A673 (cell line): ENCODE data around the gene NHLRC4.

Source experiments
- EZH2 ChIP-seq: fragments of 200-600 bp; sonication (generic); IDR thresholded peaks from 2 replicates; pipeline ENCODE4 v1.6.1; 2017; ENCODE audit warnings: borderline replicate concordance, low read depth, mild to moderate bottlenecking, mixed read lengths, antibody characterized with exemption, low read length; ENCODE audit not compliant: poor library complexity, severe bottlenecking
- TF ChIP-seq, protein P1 (sequence below): fragments of 300-800, 200-600 bp; sonication (generic); conservative IDR thresholded peaks from 2 replicates; pipeline ENCODE4 v1.5.1; 2017; ENCODE audit warnings: low read depth, mild to moderate bottlenecking, antibody characterized with exemption, low read length, moderate library complexity, mixed read lengths

DNA sequence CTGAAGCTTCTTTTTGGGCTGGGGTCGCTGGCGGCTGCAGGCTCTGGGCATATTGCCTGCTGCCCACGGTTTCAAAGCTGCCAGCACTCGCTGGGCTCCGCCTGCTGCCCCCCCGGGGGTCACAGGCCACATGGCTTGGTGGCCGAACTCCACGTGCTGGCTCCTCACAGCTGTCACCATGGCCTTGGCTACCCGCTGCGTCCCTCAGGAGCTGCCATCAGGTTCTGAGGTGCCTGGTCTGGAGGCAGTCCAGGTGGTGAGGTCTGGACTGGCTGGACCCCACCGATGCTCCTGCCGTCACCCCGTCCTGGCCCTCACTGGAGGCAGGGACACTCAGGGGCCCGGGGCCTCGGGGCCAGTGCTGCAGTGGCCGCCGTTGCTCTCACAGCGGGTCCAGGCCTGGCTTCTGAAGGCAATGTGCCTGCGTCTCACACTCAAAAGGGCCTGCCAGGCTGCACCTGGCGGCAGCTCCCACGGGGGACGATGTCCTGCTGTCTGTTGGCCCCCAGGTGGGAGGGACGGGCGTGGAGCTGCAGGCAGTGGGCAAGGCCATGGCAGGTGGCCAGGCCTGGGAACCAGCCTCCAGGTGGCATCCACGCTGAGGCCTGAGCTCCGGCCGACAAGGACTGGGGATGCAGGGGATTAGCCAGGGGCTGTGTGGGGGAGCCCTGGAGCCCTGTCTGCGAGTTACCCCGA is 26.0 kb upstream of the NHLRC4 start:
- TF ChIP-seq, protein P1, sequence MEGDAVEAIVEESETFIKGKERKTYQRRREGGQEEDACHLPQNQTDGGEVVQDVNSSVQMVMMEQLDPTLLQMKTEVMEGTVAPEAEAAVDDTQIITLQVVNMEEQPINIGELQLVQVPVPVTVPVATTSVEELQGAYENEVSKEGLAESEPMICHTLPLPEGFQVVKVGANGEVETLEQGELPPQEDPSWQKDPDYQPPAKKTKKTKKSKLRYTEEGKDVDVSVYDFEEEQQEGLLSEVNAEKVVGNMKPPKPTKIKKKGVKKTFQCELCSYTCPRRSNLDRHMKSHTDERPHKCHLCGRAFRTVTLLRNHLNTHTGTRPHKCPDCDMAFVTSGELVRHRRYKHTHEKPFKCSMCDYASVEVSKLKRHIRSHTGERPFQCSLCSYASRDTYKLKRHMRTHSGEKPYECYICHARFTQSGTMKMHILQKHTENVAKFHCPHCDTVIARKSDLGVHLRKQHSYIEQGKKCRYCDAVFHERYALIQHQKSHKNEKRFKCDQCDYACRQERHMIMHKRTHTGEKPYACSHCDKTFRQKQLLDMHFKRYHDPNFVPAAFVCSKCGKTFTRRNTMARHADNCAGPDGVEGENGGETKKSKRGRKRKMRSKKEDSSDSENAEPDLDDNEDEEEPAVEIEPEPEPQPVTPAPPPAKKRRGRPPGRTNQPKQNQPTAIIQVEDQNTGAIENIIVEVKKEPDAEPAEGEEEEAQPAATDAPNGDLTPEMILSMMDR = no peak
- TF ChIP-seq EZH2 = no peak
